Gastroesophageal sphincter (tissue), 4 donors: ENCODE data around the gene PHACTR1. TPM values are rescaled to one million over a fixed set of nuclear protein-coding genes. Genes with fewer than 3 reads are reported as not detected.

Experiments
- ATAC-seq: fragments of 150-250 bp; one replicate; pipeline ENCODE4 v1.9.1; 2016; ENCODE audit warnings: mild to moderate bottlenecking, moderate library complexity
- H3K27ac ChIP-seq, 4 donors: fragments of 200-600 bp; sonication (generic) in 3 of 4; 1 replicate in 3 of 4; 2 replicates in 1 of 4; pipeline ENCODE4 v1.5.1; 2016 to 2019
- H3K27me3 ChIP-seq: fragments of 200-600 bp; sonication (generic); one replicate; pipeline ENCODE4 v1.5.1; 2019
- H3K36me3 ChIP-seq, 2 donors: fragments of 200-600 bp; sonication (generic); one replicate each; pipeline ENCODE4 v1.5.1; 2019; ENCODE audit warnings: control low read depth in 1 of 2
- H3K4me1 ChIP-seq, 3 donors: fragments of 200-600 bp; sonication (generic); 1 replicate in 2 of 3; 2 replicates in 1 of 3; pipeline ENCODE4 v1.5.1; 2016 to 2019; ENCODE audit warnings: control low read depth in 2 of 3
- H3K4me3 ChIP-seq, 2 donors: fragments of 200-600 bp; sonication (generic); one replicate each; pipeline ENCODE4 v1.5.1; 2019; ENCODE audit warnings: mild to moderate bottlenecking in 1 of 2, moderate library complexity in 1 of 2
- H3K9me3 ChIP-seq, 3 donors: fragments of 200-600 bp; sonication (generic); one replicate each; pipeline ENCODE4 v1.5.1; 2017 to 2019; ENCODE audit warnings: control low read depth in 2 of 3
- CTCF ChIP-seq, 4 experiments: fragments of 200-600 bp in 2 of 4; fragments of 450-650 bp in 2 of 4; sonication (generic) in 1 of 4; IDR thresholded peaks; one replicate each; pipeline ENCODE4 v1.5.1; 2017 to 2019; ENCODE audit warnings: antibody characterized with exemption in 4 of 4, mild to moderate bottlenecking in 2 of 4, moderate library complexity in 2 of 4
- EP300 ChIP-seq: sonication (generic); formaldehyde crosslinking; IDR thresholded peaks from one replicate; pipeline ENCODE4 v1.6.1; 2017; ENCODE audit warnings: antibody characterized with exemption, mild to moderate bottlenecking
- POLR2A ChIP-seq, 2 donors: fragments of 450-650 bp; IDR thresholded peaks; one replicate each; pipeline ENCODE4 v1.6.1; 2017; ENCODE audit warnings: antibody characterized with exemption in 2 of 2, mild to moderate bottlenecking in 2 of 2, moderate library complexity in 1 of 2
- POLR2AphosphoS5 ChIP-seq: sonication (generic); formaldehyde crosslinking; IDR thresholded peaks from one replicate; pipeline ENCODE4 v1.6.1; 2017; ENCODE audit warnings: antibody characterized with exemption
- WGBS, 2 donors: methylation state at CpG; one replicate each; pipeline ENCODE4 v1.1.5; 2018; ENCODE audit warnings: low coverage in 1 of 2; 5-methylcytosine and 5-hydroxymethylcytosine counted together
- total RNA-seq, 4 donors: library from RNA; depleted of rRNA; stranded (reverse); fragments of >200 nt; gene quantifications; one replicate each; pipeline ENCODE4 v1.1.0, GENCODE V29; 2016

PHACTR1 gene
- total RNA-seq, 4 donors from 2014 or later, result 0.20 to 27.3 (median 2.2) TPM

- Histone ChIP-seq H3K9me3 (no peaks in the 10 kb centered on the region), H3K4me1 (peaks cover 0 to 11% (median 0%) of the 10 kb centered on the region in 3 donors), H3K27me3 (no peaks in the 10 kb centered on the region), H3K4me3 (no peak overlapping the region), H3K36me3 (no peaks in the 10 kb centered on the region), H3K27ac (no peak overlapping the region)
- WGBS, 2 donors, result 57 to 59% methylated on average over 2 to 4 of the region's 4 CpGs
- ATAC-seq, result no peak
- TF ChIP-seq CTCF (IDR thresholded peaks at IDR 0.05) (no peak), EP300 (no peak), POLR2A (IDR thresholded peaks at IDR 0.05) (no peak), POLR2AphosphoS5 (no peak)
Measured at GRCh38 chr6:13217206-13217905, 500.8 kb downstream of the PHACTR1 start.

- Histone ChIP-seq H3K9me3 (no peaks in the 10 kb centered on the region), H3K36me3 (no peaks in the 10 kb centered on the region), H3K27me3 (no peaks in the 10 kb centered on the region), H3K4me1 (peaks cover 0 to 11% (median 0%) of the 10 kb centered on the region in 3 donors), H3K27ac (no peak overlapping the region), H3K4me3 (no peak overlapping the region)
- WGBS, 2 donors, result 91 to 96% methylated on average over 3 of the region's 3 CpGs
- ATAC-seq, result no peak
- TF ChIP-seq POLR2AphosphoS5, result no peak
- TF ChIP-seq EP300, result no peak
- no peak for TF ChIP-seq CTCF (IDR thresholded peaks at IDR 0.05)
- no peak for TF ChIP-seq POLR2A (IDR thresholded peaks at IDR 0.05)
Measured at GRCh38 chr6:13220266-13220665, 503.7 kb downstream of the PHACTR1 start.

DNA sequence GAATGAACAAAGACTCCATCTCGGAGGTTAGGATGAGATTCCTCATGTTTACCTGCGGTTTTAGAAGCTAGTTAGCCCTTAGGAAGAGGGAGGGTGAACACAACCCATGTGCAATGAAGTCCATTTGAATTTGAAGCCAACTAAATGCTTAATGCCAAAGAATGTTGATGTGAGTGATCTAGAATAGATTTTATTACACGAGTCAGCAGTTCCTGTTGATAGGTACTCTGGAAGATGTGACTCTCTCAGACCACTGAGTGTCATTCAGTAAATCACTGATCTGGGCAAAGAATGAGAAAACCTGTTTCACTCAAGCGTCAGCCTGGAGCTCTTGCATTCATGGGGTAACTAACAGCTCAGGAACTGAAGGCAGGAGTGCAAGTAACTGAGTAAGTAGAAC lies 505.5 kb downstream of the PHACTR1 start:
- no peak overlapping the region for H3K27ac ChIP-seq
- no peak for ATAC-seq
- peaks cover 0 to 10% (median 0%) of the 10 kb centered on the region in 3 donors for H3K4me1 ChIP-seq
- TF ChIP-seq POLR2A (IDR thresholded peaks at IDR 0.05) (no peak), EP300 (no peak), POLR2AphosphoS5 (no peak), CTCF (IDR thresholded peaks at IDR 0.05) (no peak)
- WGBS, 2 donors, result 71 to 86% methylated on average over 4 of the region's 4 CpGs
- no peaks in the 10 kb centered on the region for H3K27me3 ChIP-seq
- H3K9me3 ChIP-seq, result no peaks in the 10 kb centered on the region
- H3K4me3 ChIP-seq, result no peak overlapping the region
- H3K36me3 ChIP-seq, result no peaks in the 10 kb centered on the region

DNA sequence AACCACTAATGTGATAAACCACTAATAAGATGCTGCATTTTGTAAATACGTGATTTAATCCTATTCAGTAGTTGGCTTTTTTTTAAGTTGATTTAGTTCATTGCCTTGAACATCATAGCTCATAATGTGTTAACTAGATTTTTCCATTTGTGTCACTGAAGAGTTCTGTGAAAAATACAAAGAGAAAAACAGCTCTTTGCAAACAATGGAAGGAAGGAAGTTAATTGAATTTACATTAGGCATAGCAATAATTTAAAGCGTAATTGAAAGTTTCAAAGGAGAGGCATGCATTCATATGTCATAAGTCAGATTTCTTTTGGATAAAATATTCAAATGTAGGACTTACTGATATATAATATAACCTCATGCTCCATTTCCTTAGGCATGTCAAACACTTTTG lies 509.5 kb downstream of the PHACTR1 start:
- Histone ChIP-seq H3K4me1 (no peaks in the 10 kb centered on the region), H3K9me3 (no peaks in the 10 kb centered on the region), H3K27me3 (no peaks in the 10 kb centered on the region), H3K36me3 (no peaks in the 10 kb centered on the region), H3K4me3 (no peak overlapping the region), H3K27ac (no peak overlapping the region)
- ATAC-seq, result no peak
- TF ChIP-seq POLR2A (IDR thresholded peaks at IDR 0.05), result no peak
- TF ChIP-seq CTCF (IDR thresholded peaks at IDR 0.05), result no peak
- TF ChIP-seq POLR2AphosphoS5, result no peak
- no peak for TF ChIP-seq EP300
- 69 to 92% methylated on average over 2 of the region's 2 CpGs for WGBS, 2 donors
